ENCODE measurements around the gene DCP1B. TPM values are rescaled to one million over a fixed set of nuclear protein-coding genes. Genes with fewer than 3 reads are reported as not detected.

The DCP1B gene
- total RNA-seq, 1 donor from 2014 or later: 13.6 TPM

DNA sequence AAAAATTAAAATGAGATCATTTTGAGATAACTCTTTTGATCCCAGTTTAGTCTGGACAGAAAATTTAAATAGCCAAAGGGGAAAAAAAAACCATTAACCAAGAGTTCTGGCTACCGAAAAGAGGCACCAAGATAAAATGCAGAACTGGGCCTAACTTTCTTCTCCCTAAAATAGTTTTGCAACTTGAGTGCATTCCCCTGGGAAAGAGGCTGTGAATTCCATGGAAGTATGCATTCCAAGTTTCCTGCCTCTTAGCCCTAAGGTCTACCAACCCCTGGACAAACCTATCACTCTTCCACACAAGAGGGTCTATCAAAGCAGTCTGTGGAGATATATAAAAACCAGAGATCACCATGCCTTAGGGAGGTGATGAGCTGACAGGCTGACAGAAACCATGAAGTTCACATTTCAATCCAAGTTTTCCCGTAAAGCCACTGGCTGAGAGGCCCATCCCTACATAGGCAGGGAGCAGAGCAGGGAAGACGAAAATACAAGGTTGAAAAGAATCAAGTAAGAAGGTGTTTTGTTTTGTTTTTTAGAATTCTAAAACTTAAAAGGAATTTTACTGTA lies 33.8 kb downstream of the DCP1B start:
- H3K4me3 Mint-ChIP-seq (ENCODE audit: unreplicated experiment): no peak overlapping the region
- H3K36me3 Mint-ChIP-seq (ENCODE audit: low read depth, unreplicated experiment): no peaks in the 10 kb centered on the region
- no peak overlapping the region for H3K27ac Mint-ChIP-seq (ENCODE audit: unreplicated experiment)
- no peak for DNase-seq (ENCODE audit: low spot score)
- no peaks in the 10 kb centered on the region for H3K27me3 Mint-ChIP-seq (ENCODE audit: unreplicated experiment)
- TF ChIP-seq, protein P1, sequence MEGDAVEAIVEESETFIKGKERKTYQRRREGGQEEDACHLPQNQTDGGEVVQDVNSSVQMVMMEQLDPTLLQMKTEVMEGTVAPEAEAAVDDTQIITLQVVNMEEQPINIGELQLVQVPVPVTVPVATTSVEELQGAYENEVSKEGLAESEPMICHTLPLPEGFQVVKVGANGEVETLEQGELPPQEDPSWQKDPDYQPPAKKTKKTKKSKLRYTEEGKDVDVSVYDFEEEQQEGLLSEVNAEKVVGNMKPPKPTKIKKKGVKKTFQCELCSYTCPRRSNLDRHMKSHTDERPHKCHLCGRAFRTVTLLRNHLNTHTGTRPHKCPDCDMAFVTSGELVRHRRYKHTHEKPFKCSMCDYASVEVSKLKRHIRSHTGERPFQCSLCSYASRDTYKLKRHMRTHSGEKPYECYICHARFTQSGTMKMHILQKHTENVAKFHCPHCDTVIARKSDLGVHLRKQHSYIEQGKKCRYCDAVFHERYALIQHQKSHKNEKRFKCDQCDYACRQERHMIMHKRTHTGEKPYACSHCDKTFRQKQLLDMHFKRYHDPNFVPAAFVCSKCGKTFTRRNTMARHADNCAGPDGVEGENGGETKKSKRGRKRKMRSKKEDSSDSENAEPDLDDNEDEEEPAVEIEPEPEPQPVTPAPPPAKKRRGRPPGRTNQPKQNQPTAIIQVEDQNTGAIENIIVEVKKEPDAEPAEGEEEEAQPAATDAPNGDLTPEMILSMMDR (IDR thresholded peaks at IDR 0.05; ENCODE audit: unreplicated experiment): no peak
- no peaks in the 10 kb centered on the region for H3K9me3 Mint-ChIP-seq (ENCODE audit: unreplicated experiment)
- peaks cover 6% of the 10 kb centered on the region for H3K4me1 Mint-ChIP-seq (ENCODE audit: unreplicated experiment)

DNA sequence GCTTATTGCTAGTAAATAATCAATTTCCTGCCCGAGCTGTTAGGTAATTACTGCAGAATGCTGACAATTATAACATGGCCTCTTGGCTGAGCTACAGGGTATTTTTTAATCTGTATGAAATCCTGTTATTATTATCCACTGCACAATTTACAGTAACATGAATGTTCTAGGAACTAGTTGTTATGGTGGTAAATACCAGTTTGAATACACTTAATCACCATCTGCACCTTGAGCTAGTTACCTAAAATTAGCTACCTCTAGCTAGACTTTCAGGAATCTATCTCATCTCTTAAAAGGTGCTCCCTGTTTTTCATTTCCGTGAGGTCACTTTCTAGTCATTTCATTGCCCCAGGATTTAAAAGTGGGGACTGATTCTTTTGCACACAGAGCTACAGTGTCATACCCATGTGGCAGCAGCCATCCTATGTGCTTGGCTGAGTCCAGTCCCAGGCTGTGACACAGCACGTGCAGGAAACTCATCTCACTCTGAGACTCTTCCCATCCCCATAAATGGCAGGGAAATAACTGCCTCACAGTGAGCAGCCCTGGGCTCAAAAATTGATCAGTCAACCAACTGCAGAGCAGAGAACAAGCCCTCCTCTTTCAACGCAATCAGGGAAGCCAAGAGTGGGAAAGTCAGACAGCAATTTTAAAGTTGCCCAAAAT lies 37.6 kb downstream of the DCP1B start:
- Mint-ChIP-seq H3K4me1 (ENCODE audit: unreplicated experiment) (peaks cover 6% of the 10 kb centered on the region), H3K27me3 (ENCODE audit: unreplicated experiment) (no peaks in the 10 kb centered on the region), H3K36me3 (ENCODE audit: low read depth, unreplicated experiment) (no peaks in the 10 kb centered on the region), H3K4me3 (ENCODE audit: unreplicated experiment) (no peak overlapping the region), H3K27ac (ENCODE audit: unreplicated experiment) (peak overlapping the region; percentile 24), H3K9me3 (ENCODE audit: unreplicated experiment) (no peaks in the 10 kb centered on the region)
- no peak for DNase-seq (ENCODE audit: low spot score)
- TF ChIP-seq, protein P1 (IDR thresholded peaks at IDR 0.05; ENCODE audit: unreplicated experiment): no peak

DNA sequence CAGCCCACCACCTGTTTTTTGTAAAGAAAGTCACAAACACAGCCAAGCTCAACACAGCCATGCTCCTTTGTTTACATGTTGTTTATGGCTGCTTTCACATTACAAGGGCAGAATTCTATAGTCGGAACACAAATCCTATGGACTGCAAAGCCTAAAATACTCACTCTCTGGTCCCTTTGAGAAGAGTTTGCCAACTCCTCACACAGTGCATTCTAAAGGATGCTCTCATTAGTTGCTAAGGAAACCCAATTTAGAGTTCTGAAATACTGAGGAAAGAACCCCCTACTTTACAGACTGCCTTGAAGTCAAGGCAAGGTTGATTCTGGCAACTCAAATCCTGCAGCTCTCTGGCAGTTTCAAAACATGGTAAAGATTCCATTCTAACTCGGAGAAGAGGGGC lies 38.3 kb downstream of the DCP1B start:
- H3K9me3 Mint-ChIP-seq (ENCODE audit: unreplicated experiment): no peaks in the 10 kb centered on the region
- DNase-seq (ENCODE audit: low spot score): no peak
- TF ChIP-seq, protein P1 (IDR thresholded peaks at IDR 0.05; ENCODE audit: unreplicated experiment): no peak
- H3K27ac Mint-ChIP-seq (ENCODE audit: unreplicated experiment): no peak overlapping the region
- peaks cover 1% of the 10 kb centered on the region for H3K36me3 Mint-ChIP-seq (ENCODE audit: low read depth, unreplicated experiment)
- H3K4me1 Mint-ChIP-seq (ENCODE audit: unreplicated experiment): peaks cover 6% of the 10 kb centered on the region
- no peak overlapping the region for H3K4me3 Mint-ChIP-seq (ENCODE audit: unreplicated experiment)
- H3K27me3 Mint-ChIP-seq (ENCODE audit: unreplicated experiment): no peaks in the 10 kb centered on the region

DNA sequence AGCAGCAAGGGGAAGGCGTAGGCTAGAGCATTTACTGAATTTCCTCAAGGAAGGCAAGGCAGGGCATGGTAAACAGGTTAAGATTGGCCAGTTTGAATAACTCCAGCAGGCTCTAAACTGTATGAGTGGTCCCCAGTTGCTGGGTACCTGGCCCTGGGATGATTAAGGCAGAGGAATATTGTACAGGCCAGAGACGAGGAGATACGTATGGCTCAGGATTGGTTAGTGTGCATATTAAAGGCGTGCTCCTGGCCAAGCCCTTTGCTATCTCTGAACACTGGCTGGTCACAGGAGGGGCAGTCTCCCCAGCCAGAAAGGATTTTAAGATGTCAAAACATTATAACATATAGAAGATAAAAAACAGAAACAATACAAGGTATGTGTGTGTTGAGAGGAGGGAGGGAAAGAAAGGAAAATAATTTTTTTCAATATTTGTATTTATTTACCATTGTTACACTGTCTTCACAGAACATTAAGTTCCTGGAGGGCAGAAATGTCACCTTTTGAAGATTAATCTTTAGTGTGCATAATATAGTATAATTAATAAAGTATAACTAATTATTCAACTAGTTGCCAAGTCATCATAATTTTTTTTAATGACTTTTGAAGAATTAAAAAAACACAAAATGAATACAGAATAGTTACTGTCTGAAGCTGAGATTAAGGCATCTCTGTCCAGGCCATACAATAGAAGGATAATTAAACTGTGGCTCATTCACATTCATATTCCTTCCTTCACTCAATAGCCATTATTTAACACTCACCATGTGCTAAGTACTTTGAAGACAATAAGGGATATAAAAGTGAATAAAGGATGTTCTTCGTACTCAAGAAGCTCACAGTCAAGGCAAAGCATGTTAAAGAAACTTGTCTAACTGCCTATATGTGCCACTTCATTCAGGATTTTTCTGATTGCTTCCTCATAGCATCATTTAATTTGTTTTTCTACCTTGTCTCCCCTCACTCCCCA lies 41.9 kb downstream of the DCP1B start:
- Mint-ChIP-seq H3K27ac (ENCODE audit: unreplicated experiment) (no peak overlapping the region), H3K4me3 (ENCODE audit: unreplicated experiment) (no peak overlapping the region), H3K36me3 (ENCODE audit: low read depth, unreplicated experiment) (peaks cover 14% of the 10 kb centered on the region), H3K9me3 (ENCODE audit: unreplicated experiment) (no peaks in the 10 kb centered on the region), H3K27me3 (ENCODE audit: unreplicated experiment) (peaks cover 2% of the 10 kb centered on the region), H3K4me1 (ENCODE audit: unreplicated experiment) (peaks cover 6% of the 10 kb centered on the region)
- DNase-seq (ENCODE audit: low spot score): no peak
- TF ChIP-seq, protein P1 (IDR thresholded peaks at IDR 0.05; ENCODE audit: unreplicated experiment): no peak
